GM12878 (cell line): Measurements from ENCODE around the gene RTF1. TPM values are rescaled to one million over a fixed set of nuclear protein-coding genes. Genes with fewer than 3 reads are reported as not detected.

ENCODE experiments used
- ATAC-seq: fragments of 200-7000 bp; cut with Tn5 transposase; 3 replicates; pipeline ENCODE4 v1.9.1; 2020; ENCODE audit warnings: mild to moderate bottlenecking, moderate library complexity
- BruUV-seq: library from RNA; stranded (reverse); fragments of 400-500 nt; replicated peaks from 2 replicates; lab custom pipeline; 2021; lab: Mats Ljungman, UMichigan
- CTCF ChIA-PET: fragments of 300-600 bp; sonication (Branson Sonifier 250); formaldehyde crosslinking; extraction: SDS; loops from one replicate; lab custom pipeline; 2021; ENCODE audit warnings: inconsistent platforms; lab: Yijun Ruan, JAX
- POLR2A ChIA-PET: fragments of 350-600 bp; formaldehyde crosslinking; extraction: SDS; loops from one replicate; lab custom pipeline; 2021; ENCODE audit warnings: inconsistent platforms; lab: Charles Lee
- RAD21 ChIA-PET: fragments of 300-600 bp; sonication (Branson Sonifier 250); formaldehyde crosslinking; loops from one replicate; lab custom pipeline; 2023; ENCODE audit warnings: antibody characterized with exemption; ENCODE audit not compliant: unreplicated experiment; lab: Charles Lee
- SMC1A ChIA-PET: fragments of 300-600 bp; sonication (Branson Sonifier 250); formaldehyde crosslinking; loops from one replicate; lab custom pipeline; 2023; ENCODE audit not compliant: unreplicated experiment, uncharacterized antibody; lab: Charles Lee
- DNase-seq: peaks from one replicate; pipeline ENCODE4 v3.0.0-alpha.2; 2011; ENCODE audit warnings: low read depth, low spot score
- FAIRE-seq: peaks from 3 replicates; lab custom pipeline; 2011; peaks lifted over from hg19 to GRCh38; lab: Jason Lieb, UNC
- H2AFZ ChIP-seq: 2 replicates; pipeline ENCODE4 v1.6.0; 2011; ENCODE audit warnings: low read depth, low read length, control low read depth; ENCODE audit not compliant: control insufficient read depth
- H3K27ac ChIP-seq: 2 replicates; pipeline ENCODE4 v1.5.1; 2011; ENCODE audit warnings: control low read depth; ENCODE audit not compliant: control insufficient read depth, insufficient read depth
- H3K27me3 ChIP-seq, 2 experiments: replicated peaks in 1 of 2; 2 replicates each; pipeline versions ENCODE4 v1.6.0 to v1.6.1; 2011; ENCODE audit warnings: low read length in 1 of 2; ENCODE audit not compliant: control insufficient read depth in 2 of 2, insufficient read depth in 2 of 2
- H3K36me3 ChIP-seq, 2 experiments: 2 replicates each; pipeline ENCODE4 v1.5.1; 2011; ENCODE audit warnings: low read length in 1 of 2; ENCODE audit not compliant: control insufficient read depth in 2 of 2, insufficient read depth in 2 of 2
- H3K4me1 ChIP-seq: 2 replicates; pipeline ENCODE4 v1.6.1; 2011; ENCODE audit warnings: mild to moderate bottlenecking, low read length, moderate library complexity, mixed read lengths; ENCODE audit not compliant: control insufficient read depth, insufficient read depth
- H3K4me2 ChIP-seq: 2 replicates; pipeline ENCODE4 v1.6.0; 2011; ENCODE audit warnings: control low read depth; ENCODE audit not compliant: control insufficient read depth, insufficient read depth
- H3K4me3 ChIP-seq: fragments of 200-600 bp; sonication (generic); 2 replicates; pipeline ENCODE4 v1.5.1; 2016
- H3K79me2 ChIP-seq: 2 replicates; pipeline ENCODE4 v1.6.0; 2011; ENCODE audit warnings: low read length; ENCODE audit not compliant: control insufficient read depth, insufficient read depth
- H3K9ac ChIP-seq: 2 replicates; pipeline ENCODE4 v1.8.0; 2011; ENCODE audit warnings: low read length, control low read depth, mixed read lengths; ENCODE audit not compliant: control insufficient read depth, insufficient read depth
- H3K9me3 ChIP-seq: replicated peaks from 3 replicates; pipeline ENCODE4 v1.5.1; 2011; ENCODE audit warnings: mild to moderate bottlenecking, low read length; ENCODE audit not compliant: control insufficient read depth, insufficient read depth
- H4K20me1 ChIP-seq: 2 replicates; pipeline ENCODE4 v1.6.0; 2011; ENCODE audit not compliant: control insufficient read depth, insufficient read depth
- ATF7 ChIP-seq: fragments of 450-650 bp; IDR thresholded peaks from 2 replicates; pipeline ENCODE4 v1.6.1; 2016; ENCODE audit warnings: low read depth, mild to moderate bottlenecking
- LARP7 ChIP-seq: fragments of 450-650 bp; IDR thresholded peaks from 2 replicates; pipeline ENCODE4 v1.6.1; 2017; ENCODE audit warnings: mild to moderate bottlenecking
- POLR2A ChIP-seq: IDR thresholded peaks from 2 replicates; pipeline ENCODE4 v1.6.1; 2011; ENCODE audit warnings: low read depth, mild to moderate bottlenecking, low read length
- RCOR1 ChIP-seq: conservative IDR thresholded peaks from 2 replicates; pipeline ENCODE4 v1.6.1; 2012; ENCODE audit warnings: low read depth, low read length, improper control_type of control experiment
- RELA ChIP-seq: fragments of 450-650 bp; IDR thresholded peaks from 2 replicates; pipeline ENCODE4 v1.8.0; 2014; ENCODE audit warnings: borderline replicate concordance; ENCODE audit not compliant: partially characterized antibody
- SKIL ChIP-seq: fragments of 450-650 bp; IDR thresholded peaks from 2 replicates; pipeline ENCODE4 v1.6.1; 2017; ENCODE audit warnings: mild to moderate bottlenecking, low read depth, inconsistent platforms; ENCODE audit not compliant: poor library complexity, severe bottlenecking
- STAT1 ChIP-seq: fragments of 450-650 bp; conservative IDR thresholded peaks from 2 replicates; pipeline ENCODE4 v1.6.1; 2014; ENCODE audit warnings: antibody characterized with exemption, mild to moderate bottlenecking
- STAT3 ChIP-seq: IDR thresholded peaks from 2 replicates; pipeline ENCODE4 v1.6.1; 2011; ENCODE audit warnings: low read depth, low read length, improper control_type of control experiment
- TCF3 ChIP-seq: IDR thresholded peaks from 2 replicates; pipeline ENCODE4 v1.6.1; 2012; ENCODE audit warnings: low read depth, mild to moderate bottlenecking, low read length, borderline replicate concordance; ENCODE audit not compliant: insufficient read depth
- YY1 ChIP-seq: IDR thresholded peaks from 2 replicates; pipeline ENCODE4 v1.6.1; 2011; ENCODE audit warnings: low read depth, mild to moderate bottlenecking, low read length
- ZSCAN29 ChIP-seq: fragments of 450-650 bp; IDR thresholded peaks from 2 replicates; pipeline ENCODE4 v1.6.1; 2017; ENCODE audit warnings: mild to moderate bottlenecking, moderate library complexity
- WGBS: methylation state at CpG from one replicate; pipeline ENCODE4 v1.1.6; 2016; ENCODE audit warnings: low lambda C conversion rate; ENCODE audit not compliant: insufficient replicate concordance, insufficient coverage; ENCODE audit errors: missing lambda C conversion rate; 5-methylcytosine and 5-hydroxymethylcytosine counted together
- in situ Hi-C: fragments of 300-500 bp; cut with MboI; formaldehyde crosslinking; loops from 9 replicates; pipeline ENCODE4 v1.14.3; 2018; ENCODE audit warnings: mixed read lengths
- intact Hi-C: fragments of 100-400 bp; cut with micrococcal nuclease; formaldehyde crosslinking; loops from one replicate; pipeline ENCODE4 v1.14.2; 2022; ENCODE audit not compliant: unreplicated experiment
- polyA plus RNA-seq, 11 experiments: library from polyadenylated mRNA; depleted of rRNA in 4 of 11; unstranded in 6 of 11; stranded (reverse) in 5 of 11; fragments of >200 nt; fragmentation: Nextera tagmentation in 4 of 11; fragmentation: Illumina TruSeq in 1 of 11; extraction: Ambion mirVana in 4 of 11; extraction: Trizol in 1 of 11; gene quantifications; 1 replicate in 1 of 11; 2 replicates in 10 of 11; pipeline versions ENCODE4 v1.2.1 to v1.2.3, GENCODE V29; 2011 to 2016; ENCODE audit warnings: inconsistent platforms in 2 of 11, missing spikeins in 2 of 11, low read depth in 1 of 11
- total RNA-seq, 4 experiments: library from RNA; depleted of rRNA in 3 of 4; stranded (reverse); fragments of >200 nt in 3 of 4; fragmentation: Illumina TruSeq in 1 of 4; extraction: Trizol in 1 of 4; gene quantifications; 2 replicates each; pipeline versions ENCODE4 v1.2.1 to v1.2.3, GENCODE V29; 2013 to 2021
- TF ChIP-seq, protein P1 (sequence below): fragments of 450-650 bp; formaldehyde crosslinking; IDR thresholded peaks from 2 replicates; pipeline ENCODE4 v1.4.0; 2022; ENCODE audit warnings: mild to moderate bottlenecking, moderate library complexity

The RTF1 gene
- total and polyA plus RNA-seq, 10 of the 15 experiments (the other 5 are each of a cell fraction or from before 2014, with no cell fraction given) = 7.2 to 67.9 (median 32.3) TPM

- Histone ChIP-seq H3K79me2 (peaks cover 4% of the 10 kb centered on the region), H3K27me3 (no peaks in the 10 kb centered on the region), H3K9ac (no peak overlapping the region), H3K27ac (no peak overlapping the region), H3K4me2 (no peak overlapping the region), H3K4me1 (peaks cover 3% of the 10 kb centered on the region; the same call in 1 of the 2 replicates), H3K36me3 (no peaks in the 10 kb centered on the region), H2AFZ (no peak overlapping the region), H3K9me3 (no peaks in the 10 kb centered on the region), H3K4me3 (no peak overlapping the region), H4K20me1 (no peaks in the 10 kb centered on the region)
- ChIA-PET POLR2A (interaction anchor here (1.0 kb wide), 1 partner anchor 19 kb away, joined by 10 read pairs; no protein-coding TSS in a partner anchor), CTCF (interaction anchor here (1.3 kb wide), 1 partner anchor 54 kb away, joined by 4 read pairs; no protein-coding TSS in a partner anchor), RAD21 (no interaction called here), SMC1A (interaction anchor here (1.1 kb wide), 1 partner anchor 12 kb away, joined by 3 read pairs; no protein-coding TSS in a partner anchor)
- 45% methylated on average over 2 of the region's 2 CpGs for WGBS
- BruUV-seq = no TSS peak
- intact Hi-C loops = no loop called here
- no peak for FAIRE-seq
- in situ Hi-C loops = no loop called here
- TF ChIP-seq STAT1 = no peak
- TF ChIP-seq TCF3 = no peak
- no peak for TF ChIP-seq STAT3
- TF ChIP-seq ATF7 = no peak
- no peak for TF ChIP-seq LARP7
- TF ChIP-seq, protein P1, sequence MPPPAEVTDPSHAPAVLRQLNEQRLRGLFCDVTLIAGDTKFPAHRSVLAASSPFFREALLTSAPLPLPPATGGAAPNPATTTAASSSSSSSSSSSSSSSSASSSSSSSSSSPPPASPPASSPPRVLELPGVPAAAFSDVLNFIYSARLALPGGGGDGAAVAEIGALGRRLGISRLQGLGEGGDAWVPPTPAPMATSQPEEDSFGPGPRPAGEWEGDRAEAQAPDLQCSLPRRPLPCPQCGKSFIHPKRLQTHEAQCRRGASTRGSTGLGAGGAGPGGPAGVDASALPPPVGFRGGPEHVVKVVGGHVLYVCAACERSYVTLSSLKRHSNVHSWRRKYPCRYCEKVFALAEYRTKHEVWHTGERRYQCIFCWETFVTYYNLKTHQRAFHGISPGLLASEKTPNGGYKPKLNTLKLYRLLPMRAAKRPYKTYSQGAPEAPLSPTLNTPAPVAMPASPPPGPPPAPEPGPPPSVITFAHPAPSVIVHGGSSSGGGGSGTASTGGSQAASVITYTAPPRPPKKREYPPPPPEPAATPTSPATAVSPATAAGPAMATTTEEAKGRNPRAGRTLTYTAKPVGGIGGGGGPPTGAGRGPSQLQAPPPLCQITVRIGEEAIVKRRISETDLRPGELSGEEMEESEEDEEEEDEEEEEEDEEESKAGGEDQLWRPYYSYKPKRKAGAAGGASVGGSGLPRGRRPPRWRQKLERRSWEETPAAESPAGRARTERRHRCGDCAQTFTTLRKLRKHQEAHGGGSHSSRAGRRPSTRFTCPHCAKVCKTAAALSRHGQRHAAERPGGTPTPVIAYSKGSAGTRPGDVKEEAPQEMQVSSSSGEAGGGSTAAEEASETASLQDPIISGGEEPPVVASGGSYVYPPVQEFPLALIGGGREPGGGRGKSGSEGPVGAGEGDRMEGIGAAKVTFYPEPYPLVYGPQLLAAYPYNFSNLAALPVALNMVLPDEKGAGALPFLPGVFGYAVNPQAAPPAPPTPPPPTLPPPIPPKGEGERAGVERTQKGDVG (CRISPR knock-in tag) = no peak
- TF ChIP-seq SKIL = no peak
- TF ChIP-seq RELA = no peak
- TF ChIP-seq ZSCAN29 = no peak
- TF ChIP-seq POLR2A = no peak
- TF ChIP-seq YY1 = no peak
- TF ChIP-seq RCOR1 = no peak
- ATAC-seq = no peak
- DNase-seq = no peak
Observed at GRCh38 chr15:41411031-41411430, 5.9 kb upstream of the RTF1 start.
